WTC11 (cell line): Measurements from ENCODE around the gene GNA12.

Experiments used
- FOXJ3 ChIP-seq: sonication (generic); formaldehyde crosslinking; IDR thresholded peaks from 2 replicates; pipeline ENCODE4 v1.9.0; 2021; ENCODE audit warnings: missing genetic modification reagents, mild to moderate bottlenecking, borderline replicate concordance
- GTF2I ChIP-seq: fragments of 250-450 bp; sonication (Bioruptor Pico); conservative IDR thresholded peaks from 2 replicates; pipeline ENCODE4 v1.4.0; 2021; ENCODE audit warnings: mild to moderate bottlenecking
- TCF7 ChIP-seq: sonication (generic); formaldehyde crosslinking; IDR thresholded peaks from 2 replicates; pipeline ENCODE4 v1.8.0; 2022; ENCODE audit warnings: mild to moderate bottlenecking, low read depth, missing genetic modification reagents, moderate library complexity
- TF ChIP-seq, protein P1 (sequence below): fragments of 200-600 bp; IDR thresholded peaks from 2 replicates; pipeline ENCODE4 v1.8.0; 2022; ENCODE audit warnings: antibody characterized with exemption
- TF ChIP-seq, protein P2 (sequence below): sonication (generic); formaldehyde crosslinking; IDR thresholded peaks from 2 replicates; pipeline ENCODE4 v1.8.1; 2023; ENCODE audit warnings: mild to moderate bottlenecking, missing genetic modification reagents

DNA sequence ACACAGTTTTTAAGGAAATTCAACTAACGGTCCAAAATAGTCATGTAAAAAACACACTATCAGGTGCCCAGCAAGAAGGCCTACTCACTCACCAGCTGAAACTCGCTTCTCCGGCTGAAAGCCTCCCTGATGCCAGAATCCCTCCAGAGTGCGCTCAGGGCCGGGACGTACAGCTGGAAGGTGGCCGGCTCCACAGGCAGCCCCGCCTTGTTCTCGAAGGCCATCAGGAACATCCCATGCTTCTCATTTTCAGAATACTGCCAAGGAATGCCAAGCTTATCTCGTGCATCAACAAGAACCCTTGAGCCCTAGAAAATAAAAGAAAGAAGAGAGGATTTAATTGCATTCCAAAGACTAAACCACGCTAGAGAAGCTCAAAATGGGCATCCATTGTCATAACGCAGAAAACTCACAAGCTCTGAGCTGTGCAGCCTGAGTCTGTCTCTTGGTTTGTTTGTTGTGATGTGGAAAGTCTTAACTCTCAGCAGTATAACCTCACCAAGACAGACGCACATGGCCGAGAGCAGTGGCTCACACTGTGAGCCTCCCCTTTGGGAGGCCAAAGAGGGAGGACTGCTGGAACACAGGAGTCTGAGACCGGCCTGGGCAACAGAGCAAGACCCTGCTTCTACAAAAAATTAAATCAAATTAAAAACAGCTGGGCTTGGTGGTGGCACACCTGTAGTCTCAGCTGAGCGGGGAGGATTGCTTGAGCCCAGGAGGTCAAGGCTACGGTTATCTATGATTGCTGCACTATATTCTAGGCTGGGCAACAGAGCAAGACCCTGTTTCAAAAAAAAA is 49.1 kb downstream of the GNA12 start:
- TF ChIP-seq GTF2I (CRISPR knock-in tag) (no peak), TCF7 (CRISPR knock-in tag) (no peak), FOXJ3 (CRISPR knock-in tag) (no peak)
- TF ChIP-seq, protein P1, sequence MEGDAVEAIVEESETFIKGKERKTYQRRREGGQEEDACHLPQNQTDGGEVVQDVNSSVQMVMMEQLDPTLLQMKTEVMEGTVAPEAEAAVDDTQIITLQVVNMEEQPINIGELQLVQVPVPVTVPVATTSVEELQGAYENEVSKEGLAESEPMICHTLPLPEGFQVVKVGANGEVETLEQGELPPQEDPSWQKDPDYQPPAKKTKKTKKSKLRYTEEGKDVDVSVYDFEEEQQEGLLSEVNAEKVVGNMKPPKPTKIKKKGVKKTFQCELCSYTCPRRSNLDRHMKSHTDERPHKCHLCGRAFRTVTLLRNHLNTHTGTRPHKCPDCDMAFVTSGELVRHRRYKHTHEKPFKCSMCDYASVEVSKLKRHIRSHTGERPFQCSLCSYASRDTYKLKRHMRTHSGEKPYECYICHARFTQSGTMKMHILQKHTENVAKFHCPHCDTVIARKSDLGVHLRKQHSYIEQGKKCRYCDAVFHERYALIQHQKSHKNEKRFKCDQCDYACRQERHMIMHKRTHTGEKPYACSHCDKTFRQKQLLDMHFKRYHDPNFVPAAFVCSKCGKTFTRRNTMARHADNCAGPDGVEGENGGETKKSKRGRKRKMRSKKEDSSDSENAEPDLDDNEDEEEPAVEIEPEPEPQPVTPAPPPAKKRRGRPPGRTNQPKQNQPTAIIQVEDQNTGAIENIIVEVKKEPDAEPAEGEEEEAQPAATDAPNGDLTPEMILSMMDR, result no peak
- TF ChIP-seq, protein P2, sequence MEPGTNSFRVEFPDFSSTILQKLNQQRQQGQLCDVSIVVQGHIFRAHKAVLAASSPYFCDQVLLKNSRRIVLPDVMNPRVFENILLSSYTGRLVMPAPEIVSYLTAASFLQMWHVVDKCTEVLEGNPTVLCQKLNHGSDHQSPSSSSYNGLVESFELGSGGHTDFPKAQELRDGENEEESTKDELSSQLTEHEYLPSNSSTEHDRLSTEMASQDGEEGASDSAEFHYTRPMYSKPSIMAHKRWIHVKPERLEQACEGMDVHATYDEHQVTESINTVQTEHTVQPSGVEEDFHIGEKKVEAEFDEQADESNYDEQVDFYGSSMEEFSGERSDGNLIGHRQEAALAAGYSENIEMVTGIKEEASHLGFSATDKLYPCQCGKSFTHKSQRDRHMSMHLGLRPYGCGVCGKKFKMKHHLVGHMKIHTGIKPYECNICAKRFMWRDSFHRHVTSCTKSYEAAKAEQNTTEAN, result no peak
